Activated T-cell treated with anti-CD3 and anti-CD28 coated beads, Interleukin-2, amount 50 U/mL, for 4 hours (primary cell): ENCODE data around the gene RHBDF2. TPM values are rescaled to one million over a fixed set of nuclear protein-coding genes. Genes with fewer than 3 reads are reported as not detected.

Experiments used
- ATAC-seq, 2 donors: fragments of 200-7000 bp; cut with Tn5 transposase; one replicate each; pipeline ENCODE4 v1.10.0; 2021
- DNase-seq: peaks from one replicate; pipeline ENCODE4 v3.0.0-alpha.2; 2020
- H3K27me3 Mint-ChIP-seq: one replicate; pipeline ENCODE4 v1.8.0; 2021; ENCODE audit warnings: low read depth, mixed read lengths
- H3K36me3 Mint-ChIP-seq: one replicate; pipeline ENCODE4 v1.8.0; 2022; ENCODE audit warnings: mixed read lengths; ENCODE audit not compliant: insufficient read depth
- H3K4me1 Mint-ChIP-seq: one replicate; pipeline ENCODE4 v1.8.0; 2021; ENCODE audit warnings: low read depth, mixed read lengths
- H3K4me3 Mint-ChIP-seq: one replicate; pipeline ENCODE4 v1.8.0; 2021; ENCODE audit warnings: mild to moderate bottlenecking, moderate library complexity, mixed read lengths
- H3K9me3 Mint-ChIP-seq: one replicate; pipeline ENCODE4 v1.8.0; 2021; ENCODE audit warnings: mixed read lengths
- total RNA-seq, 3 donors: library from RNA; stranded (reverse); gene quantifications; one replicate each; pipeline ENCODE4 v1.2.1, GENCODE V29; 2021

Gene RHBDF2
- total RNA-seq, 3 donors from 2014 or later: 29.5 to 37.0 (median 34.3) TPM

- Mint-ChIP-seq H3K4me1 (peaks cover 17% of the 10 kb centered on the region), H3K4me3 (no peak overlapping the region), H3K9me3 (no peaks in the 10 kb centered on the region), H3K27me3 (no peaks in the 10 kb centered on the region), H3K36me3 (peaks cover 12% of the 10 kb centered on the region)
- DNase-seq (no peak), ATAC-seq (peak in 1 of 2 donors; percentile 57)
These were observed 68.4 kb downstream of the RHBDF2 start for GRCh38 chr17:76432712-76433336.

- ATAC-seq (no peak), DNase-seq (no peak)
- Mint-ChIP-seq H3K9me3 (no peaks in the 10 kb centered on the region), H3K27me3 (no peaks in the 10 kb centered on the region), H3K36me3 (peaks cover 12% of the 10 kb centered on the region), H3K4me1 (peaks cover 19% of the 10 kb centered on the region), H3K4me3 (no peak overlapping the region)
These were observed 69.2 kb downstream of the RHBDF2 start for GRCh38 chr17:76432004-76432403.

- Mint-ChIP-seq H3K4me1 (peaks cover 24% of the 10 kb centered on the region), H3K27me3 (no peaks in the 10 kb centered on the region), H3K4me3 (no peak overlapping the region), H3K36me3 (peaks cover 12% of the 10 kb centered on the region), H3K9me3 (no peaks in the 10 kb centered on the region)
- DNase-seq (no peak), ATAC-seq (no peak)
These were observed 69.7 kb downstream of the RHBDF2 start for GRCh38 chr17:76431509-76431908.

GRCh38 chr17:76428511-76428910, 72.7 kb downstream of the RHBDF2 start:
- Mint-ChIP-seq H3K4me1 (peaks cover 26% of the 10 kb centered on the region), H3K27me3 (no peaks in the 10 kb centered on the region), H3K4me3 (no peak overlapping the region), H3K36me3 (peaks cover 10% of the 10 kb centered on the region), H3K9me3 (no peaks in the 10 kb centered on the region)
- ATAC-seq: no peak
- no peak for DNase-seq

- H3K36me3 Mint-ChIP-seq: peaks cover 14% of the 10 kb centered on the region
- no peak for ATAC-seq
These were observed 73.6 kb downstream of the RHBDF2 start for GRCh38 chr17:76427501-76428231.

GRCh38 chr17:76426853-76427252, 74.4 kb downstream of the RHBDF2 start:
- H3K27me3 Mint-ChIP-seq: no peaks in the 10 kb centered on the region
- peaks cover 16% of the 10 kb centered on the region for H3K36me3 Mint-ChIP-seq
- H3K9me3 Mint-ChIP-seq: no peaks in the 10 kb centered on the region
- DNase-seq (no peak), ATAC-seq (no peak)
- H3K4me1 Mint-ChIP-seq: peaks cover 26% of the 10 kb centered on the region
- H3K4me3 Mint-ChIP-seq: no peak overlapping the region

More at GRCh38 chr17:76427501-76428231, 73.6 kb downstream of the RHBDF2 start:
- Mint-ChIP-seq H3K27me3 (no peaks in the 10 kb centered on the region), H3K4me3 (no peak overlapping the region), H3K9me3 (no peaks in the 10 kb centered on the region), H3K4me1 (peaks cover 29% of the 10 kb centered on the region)
- no peak for DNase-seq

GRCh38 chr17:76422860-76423259, 78.4 kb downstream of the RHBDF2 start:
- H3K36me3 Mint-ChIP-seq: peaks cover 7% of the 10 kb centered on the region
- no peak for ATAC-seq
- DNase-seq: no peak
- no peaks in the 10 kb centered on the region for H3K9me3 Mint-ChIP-seq
- no peak overlapping the region for H3K4me3 Mint-ChIP-seq
- peaks cover 31% of the 10 kb centered on the region for H3K4me1 Mint-ChIP-seq
- no peaks in the 10 kb centered on the region for H3K27me3 Mint-ChIP-seq

GRCh38 chr17:76422406-76422805, 78.8 kb downstream of the RHBDF2 start:
- H3K4me1 Mint-ChIP-seq: peaks cover 35% of the 10 kb centered on the region
- no peaks in the 10 kb centered on the region for H3K27me3 Mint-ChIP-seq

GRCh38 chr17:76421044-76421407, 80.2 kb downstream of the RHBDF2 start:
- H3K4me3 Mint-ChIP-seq: no peak overlapping the region
- no peak for DNase-seq
- no peak for ATAC-seq
- peaks cover 14% of the 10 kb centered on the region for H3K36me3 Mint-ChIP-seq
- no peaks in the 10 kb centered on the region for H3K9me3 Mint-ChIP-seq
- no peaks in the 10 kb centered on the region for H3K27me3 Mint-ChIP-seq
- peaks cover 28% of the 10 kb centered on the region for H3K4me1 Mint-ChIP-seq

More at GRCh38 chr17:76422406-76422805, 78.8 kb downstream of the RHBDF2 start:
- H3K9me3 Mint-ChIP-seq: no peaks in the 10 kb centered on the region
- ATAC-seq (no peak), DNase-seq (no peak)
- H3K4me3 Mint-ChIP-seq: no peak overlapping the region
- H3K36me3 Mint-ChIP-seq: peaks cover 11% of the 10 kb centered on the region

Other genes with a start within 250 kb of the RHBDF2 start
- gene UBALD2, start 236.1 kb downstream of the RHBDF2 start, total RNA-seq: 100 to 1,000 TPM; 162 to 196 (median 186) TPM
- 1 to 10 TPM; 1.1 to 2.1 (median 1.2) TPM for gene QRICH2, start 193.1 kb downstream of the RHBDF2 start, total RNA-seq
- 10 to 100 TPM; 28.1 to 32.3 (median 31.8) TPM for gene PRPSAP1, start 147.5 kb downstream of the RHBDF2 start, total RNA-seq
- gene SPHK1, start 116.8 kb downstream of the RHBDF2 start, total RNA-seq: 10 to 100 TPM; 16.9 to 22.2 (median 17.4) TPM
- gene UBE2O, start 48.3 kb downstream of the RHBDF2 start, total RNA-seq: 10 to 100 TPM; 43.2 to 45.1 (median 45.0) TPM
- gene AANAT, start 33.8 kb downstream of the RHBDF2 start, total RNA-seq: not detected
- gene CYGB, start 36.3 kb upstream of the RHBDF2 start, total RNA-seq: not detected
- gene PRCD, start 38.6 kb upstream of the RHBDF2 start, total RNA-seq: not detected
- gene ST6GALNAC2, start 84.4 kb upstream of the RHBDF2 start, total RNA-seq: not detected
- gene ST6GALNAC1, start 142.3 kb upstream of the RHBDF2 start, total RNA-seq: 1 to 10 TPM in 1 of 3 donors, under 1 TPM in 2; 0.57 to 1.1 (median 0.63) TPM
- gene MXRA7, start 209.5 kb upstream of the RHBDF2 start, total RNA-seq: 1 to 10 TPM; 2.0 to 2.3 (median 2.0) TPM
- 10 to 100 TPM; 67.3 to 73.2 (median 68.7) TPM for gene JMJD6, start 225.2 kb upstream of the RHBDF2 start, total RNA-seq
- 10 to 100 TPM; 31.4 to 34.4 (median 31.5) TPM for gene METTL23, start 225.4 kb upstream of the RHBDF2 start, total RNA-seq
- 100 to 1,000 TPM; 845 to 927 (median 920) TPM for gene SRSF2, start 235.9 kb upstream of the RHBDF2 start, total RNA-seq
- gene MFSD11, start 236.7 kb upstream of the RHBDF2 start, total RNA-seq: 10 to 100 TPM; 14.6 to 16.6 (median 15.1) TPM